AG20443 (cell line): ENCODE results near the gene RCSD1.

Experiments
- DNase-seq: peaks from one replicate; pipeline ENCODE4 v3.0.0; 2012; ENCODE audit warnings: low spot score, mixed read lengths

RCSD1 gene

GRCh38 chr1:167687919-167688519 lies 58.0 kb downstream of the RCSD1 start:
- peak; percentile 75 for DNase-seq

- DNase-seq = no peak
Observed at GRCh38 chr1:167689567-167689920, 59.5 kb downstream of the RCSD1 start.

- DNase-seq = no peak
Observed at GRCh38 chr1:167690053-167690452, 60.0 kb downstream of the RCSD1 start.

GRCh38 chr1:167693425-167694045 lies 63.5 kb downstream of the RCSD1 start:
- no peak for DNase-seq

GRCh38 chr1:167694691-167695090 lies 64.7 kb downstream of the RCSD1 start:
- DNase-seq = no peak

GRCh38 chr1:167695147-167695546 lies 65.1 kb downstream of the RCSD1 start:
- DNase-seq = no peak

- DNase-seq = no peak
Observed at GRCh38 chr1:167695756-167696561, 65.9 kb downstream of the RCSD1 start.

- no peak for DNase-seq
Observed at GRCh38 chr1:167697667-167698141, 67.7 kb downstream of the RCSD1 start.

- no peak for DNase-seq
Observed at GRCh38 chr1:167698313-167698712, 68.3 kb downstream of the RCSD1 start.

GRCh38 chr1:167701510-167701909 lies 71.5 kb downstream of the RCSD1 start:
- no peak for DNase-seq

GRCh38 chr1:167703557-167703956 lies 73.5 kb downstream of the RCSD1 start:
- no peak for DNase-seq

- no peak for DNase-seq
Observed at GRCh38 chr1:167704715-167705114, 74.7 kb downstream of the RCSD1 start.

- DNase-seq = no peak
Observed at GRCh38 chr1:167705250-167705649, 75.2 kb downstream of the RCSD1 start.

- no peak for DNase-seq
Observed at GRCh38 chr1:167706363-167706762, 76.3 kb downstream of the RCSD1 start.

- no peak for DNase-seq
Observed at GRCh38 chr1:167706931-167707877, 77.2 kb downstream of the RCSD1 start.

- no peak for DNase-seq
Observed at GRCh38 chr1:167707942-167708341, 77.9 kb downstream of the RCSD1 start.

- no peak for DNase-seq
Observed at GRCh38 chr1:167708940-167709389, 78.9 kb downstream of the RCSD1 start.

- DNase-seq = no peak
Observed at GRCh38 chr1:167710836-167711235, 80.8 kb downstream of the RCSD1 start.

- no peak for DNase-seq
Observed at GRCh38 chr1:167711797-167712196, 81.8 kb downstream of the RCSD1 start.

GRCh38 chr1:167713330-167714081 lies 83.5 kb downstream of the RCSD1 start:
- no peak for DNase-seq

GRCh38 chr1:167714098-167714438 lies 84.0 kb downstream of the RCSD1 start:
- peak; percentile 92 for DNase-seq
